Spleen (tissue), 7 donors: ENCODE results near the gene NAB1.

Experiments
- POLR2A ChIP-seq, 3 donors: fragments of 450-650 bp; IDR thresholded peaks; one replicate each; pipeline ENCODE4 v1.5.1; 2017; ENCODE audit warnings: antibody characterized with exemption in 3 of 3, mild to moderate bottlenecking in 1 of 3
- TF ChIP-seq, protein P1 (sequence below), 11 experiments: fragments of 200-600 bp in 7 of 11; fragments of 450-650 bp in 4 of 11; sonication (generic) in 4 of 11; IDR thresholded peaks in 8 of 11; conservative IDR thresholded peaks in 3 of 11; 1 replicate in 7 of 11; 2 replicates in 4 of 11; pipeline versions ENCODE4 v1.4.0 to v1.8.0; 2016 to 2021; ENCODE audit warnings: antibody characterized with exemption in 11 of 11, inconsistent platforms in 4 of 11, mild to moderate bottlenecking in 1 of 11
- donor health status: DM: no; HTN: no; CAD: no; lungs with moderate emphysema.
- donor health status: DM: no; HTN: no; CAD: no.
- donor health status: DM: no; HTN: no; CAD: no.

DNA sequence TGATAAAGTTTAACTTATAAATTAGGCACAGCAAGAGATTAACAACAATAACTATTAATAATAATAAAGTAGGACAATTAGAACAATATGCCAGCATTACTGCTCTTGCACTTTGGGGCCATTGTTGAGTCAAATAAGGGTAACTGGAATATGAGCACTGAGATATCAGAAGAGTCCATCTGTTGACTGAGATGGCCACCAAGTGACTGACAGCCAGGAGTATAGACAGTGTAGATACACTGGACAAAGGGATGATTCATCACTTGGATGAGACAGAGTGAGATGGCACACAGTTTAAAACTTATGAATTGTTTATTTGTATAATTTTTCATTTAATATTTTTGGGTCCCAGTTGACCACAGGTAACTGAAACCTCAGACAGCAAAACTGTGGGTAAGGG is 20.0 kb downstream of the NAB1 start:
- TF ChIP-seq POLR2A (IDR thresholded peaks at IDR 0.05), result no peak
- TF ChIP-seq, protein P1, sequence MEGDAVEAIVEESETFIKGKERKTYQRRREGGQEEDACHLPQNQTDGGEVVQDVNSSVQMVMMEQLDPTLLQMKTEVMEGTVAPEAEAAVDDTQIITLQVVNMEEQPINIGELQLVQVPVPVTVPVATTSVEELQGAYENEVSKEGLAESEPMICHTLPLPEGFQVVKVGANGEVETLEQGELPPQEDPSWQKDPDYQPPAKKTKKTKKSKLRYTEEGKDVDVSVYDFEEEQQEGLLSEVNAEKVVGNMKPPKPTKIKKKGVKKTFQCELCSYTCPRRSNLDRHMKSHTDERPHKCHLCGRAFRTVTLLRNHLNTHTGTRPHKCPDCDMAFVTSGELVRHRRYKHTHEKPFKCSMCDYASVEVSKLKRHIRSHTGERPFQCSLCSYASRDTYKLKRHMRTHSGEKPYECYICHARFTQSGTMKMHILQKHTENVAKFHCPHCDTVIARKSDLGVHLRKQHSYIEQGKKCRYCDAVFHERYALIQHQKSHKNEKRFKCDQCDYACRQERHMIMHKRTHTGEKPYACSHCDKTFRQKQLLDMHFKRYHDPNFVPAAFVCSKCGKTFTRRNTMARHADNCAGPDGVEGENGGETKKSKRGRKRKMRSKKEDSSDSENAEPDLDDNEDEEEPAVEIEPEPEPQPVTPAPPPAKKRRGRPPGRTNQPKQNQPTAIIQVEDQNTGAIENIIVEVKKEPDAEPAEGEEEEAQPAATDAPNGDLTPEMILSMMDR (IDR thresholded peaks at IDR 0.05 in 8 of 11, conservative IDR thresholded peaks at IDR 0.05 in 3 of 11), result no peak
